Epidermal melanocyte (primary cell): ENCODE data around the gene RPS6KA2.

Experiments used
- DNase-seq: peaks from one replicate; pipeline ENCODE4 v3.0.0; 2011; ENCODE audit warnings: low spot score; ENCODE audit not compliant: insufficient read length

RPS6KA2 gene

GRCh38 chr6:166505133-166505905 is 121.7 kb downstream of the RPS6KA2 start:
- DNase-seq: no peak

GRCh38 chr6:166504100-166504499 is 123.0 kb downstream of the RPS6KA2 start:
- DNase-seq: no peak

GRCh38 chr6:166503167-166503744 is 123.8 kb downstream of the RPS6KA2 start:
- DNase-seq: no peak

- DNase-seq: no peak
These were observed 124.6 kb downstream of the RPS6KA2 start for GRCh38 chr6:166502453-166502852.

- DNase-seq: no peak
These were observed 125.8 kb downstream of the RPS6KA2 start for GRCh38 chr6:166501246-166501645.

- no peak for DNase-seq
These were observed 126.8 kb downstream of the RPS6KA2 start for GRCh38 chr6:166500246-166500645.

GRCh38 chr6:166499350-166500163 is 127.5 kb downstream of the RPS6KA2 start:
- DNase-seq: no peak

GRCh38 chr6:166498661-166499349 is 128.2 kb downstream of the RPS6KA2 start:
- no peak for DNase-seq

GRCh38 chr6:166498228-166498627 is 128.8 kb downstream of the RPS6KA2 start:
- DNase-seq: no peak

- DNase-seq: no peak
These were observed 129.8 kb downstream of the RPS6KA2 start for GRCh38 chr6:166497087-166497899.

- no peak for DNase-seq
These were observed 130.6 kb downstream of the RPS6KA2 start for GRCh38 chr6:166496460-166496859.

GRCh38 chr6:166495487-166496314 is 131.3 kb downstream of the RPS6KA2 start:
- no peak for DNase-seq

GRCh38 chr6:166494757-166495486 is 132.1 kb downstream of the RPS6KA2 start:
- no peak for DNase-seq

GRCh38 chr6:166494101-166494441 is 133.0 kb downstream of the RPS6KA2 start:
- DNase-seq: no peak

GRCh38 chr6:166493427-166494100 is 133.5 kb downstream of the RPS6KA2 start:
- DNase-seq: no peak

GRCh38 chr6:166492092-166492741 is 134.8 kb downstream of the RPS6KA2 start:
- DNase-seq: no peak

GRCh38 chr6:166490671-166491500 is 136.2 kb downstream of the RPS6KA2 start:
- DNase-seq: no peak
